PC-3 (cell line): ENCODE measurements around the gene NEK4. TPM values are rescaled to one million over a fixed set of nuclear protein-coding genes. Genes with fewer than 3 reads are reported as not detected.

ENCODE experiments used
- ATAC-seq: fragments of 200-7000 bp; cut with Tn5 transposase; 2 replicates; pipeline ENCODE4 v1.9.1; 2020; ENCODE audit warnings: mild to moderate bottlenecking, moderate library complexity
- BruUV-seq: library from RNA; stranded (reverse); fragments of 400-500 nt; replicated peaks from 2 replicates; lab custom pipeline; 2021; lab: Mats Ljungman, UMichigan
- CTCF ChIA-PET: fragments of 300-600 bp; sonication (Branson Sonifier 250); formaldehyde crosslinking; loops from one replicate; lab custom pipeline; 2022; ENCODE audit warnings: antibody characterized with exemption; lab: Charles Lee
- POLR2A ChIA-PET: fragments of 300-600 bp; sonication (Branson Sonifier 250); formaldehyde crosslinking; loops from one replicate; lab custom pipeline; 2022; ENCODE audit warnings: antibody characterized with exemption; ENCODE audit not compliant: unreplicated experiment; lab: Charles Lee
- DNase-seq: peaks from one replicate; pipeline ENCODE4 v3.0.0-alpha.2; 2015
- H2AFZ ChIP-seq: fragments of 300-600 bp; sonication (generic); 2 replicates; pipeline ENCODE4 v1.6.0; 2016; ENCODE audit warnings: antibody characterized with exemption, low read length
- H3F3A ChIP-seq: fragments of 300-600 bp; sonication (generic); one replicate; pipeline ENCODE4 v1.6.0; 2017; ENCODE audit warnings: antibody characterized with exemption, low read length, control low read depth, mild to moderate bottlenecking; ENCODE audit not compliant: unreplicated experiment
- H3K27ac ChIP-seq: fragments of 300-600 bp; sonication (generic); 2 replicates; pipeline ENCODE4 v1.5.1; 2016; ENCODE audit warnings: mild to moderate bottlenecking, low read length
- H3K27me3 ChIP-seq: fragments of 300-600 bp; sonication (generic); 2 replicates; pipeline ENCODE4 v1.6.1; 2016; ENCODE audit warnings: low read length, mixed read lengths
- H3K36me3 ChIP-seq: fragments of 300-600 bp; sonication (generic); 2 replicates; pipeline ENCODE4 v1.6.1; 2016; ENCODE audit warnings: low read depth, mixed run types, low read length, mixed read lengths
- H3K4me1 ChIP-seq: fragments of 300-600 bp; sonication (generic); 2 replicates; pipeline ENCODE4 v1.5.1; 2016; ENCODE audit warnings: low read length; ENCODE audit not compliant: insufficient read depth
- H3K4me2 ChIP-seq: fragments of 300-600 bp; sonication (generic); 2 replicates; pipeline ENCODE4 v1.6.0; 2016; ENCODE audit warnings: low read length
- H3K4me3 ChIP-seq: fragments of 300-600 bp; sonication (generic); 2 replicates; pipeline ENCODE4 v1.5.1; 2016; ENCODE audit warnings: mild to moderate bottlenecking, low read length, mixed read lengths
- H3K79me2 ChIP-seq: fragments of 300-600 bp; sonication (generic); 2 replicates; pipeline ENCODE4 v1.6.1; 2017; ENCODE audit warnings: low read length, mixed read lengths
- H3K9ac ChIP-seq: fragments of 300-600 bp; sonication (generic); 2 replicates; pipeline ENCODE4 v1.6.0; 2016; ENCODE audit warnings: mild to moderate bottlenecking, low read length
- H3K9me2 ChIP-seq: fragments of 300-600 bp; sonication (generic); replicated peaks from 2 replicates; pipeline ENCODE4 v1.6.1; 2016; ENCODE audit warnings: mixed run types, low read length, mixed read lengths
- H3K9me3 ChIP-seq: fragments of 300-600 bp; sonication (generic); 2 replicates; pipeline ENCODE4 v1.6.1; 2016; ENCODE audit warnings: low read length, mixed read lengths
- H4K20me1 ChIP-seq: fragments of 300-600 bp; sonication (generic); 2 replicates; pipeline ENCODE4 v1.6.1; 2016; ENCODE audit warnings: low read length, mixed read lengths
- CTCF ChIP-seq: fragments of 300-600 bp; sonication (generic); conservative IDR thresholded peaks from 2 replicates; pipeline ENCODE4 v1.5.1; 2017; ENCODE audit warnings: antibody characterized with exemption, low read depth, mild to moderate bottlenecking, low read length
- EZH2 ChIP-seq: fragments of 300-600 bp; sonication (generic); IDR thresholded peaks from one replicate; pipeline ENCODE4 v1.6.1; 2017; ENCODE audit warnings: antibody characterized with exemption, mild to moderate bottlenecking, low read length; ENCODE audit not compliant: unreplicated experiment
- EZH2phosphoT487 ChIP-seq: fragments of 300-600 bp; sonication (generic); IDR thresholded peaks from 2 replicates; pipeline ENCODE4 v1.6.1; 2018; ENCODE audit warnings: mild to moderate bottlenecking, antibody characterized with exemption, low read length, borderline replicate concordance
- intact Hi-C: fragments of 100-400 bp; cut with micrococcal nuclease; formaldehyde crosslinking; loops from 2 replicates; pipeline ENCODE4 v1.9.0; 2023
- total RNA-seq: library from RNA; depleted of rRNA; stranded (reverse); fragments of >200 nt; gene quantifications from 2 replicates; pipeline ENCODE4 v1.2.3, GENCODE V29; 2014

Gene NEK4
- total RNA-seq, 1 experiment from 2014 or later = 33.6 TPM

GRCh38 chr3:52816199-52816598, 45.5 kb upstream of the NEK4 start:
- H3K27me3 ChIP-seq = no peaks in the 10 kb centered on the region
- no peak overlapping the region for H3K9ac ChIP-seq
- H3K27ac ChIP-seq = no peak overlapping the region
- H3K79me2 ChIP-seq = no peaks in the 10 kb centered on the region
- H3F3A ChIP-seq = no peaks in the 10 kb centered on the region
- no peaks in the 10 kb centered on the region for H3K9me2 ChIP-seq
- TF ChIP-seq EZH2 = no peak
- no peak for TF ChIP-seq CTCF
- no peak for TF ChIP-seq EZH2phosphoT487
- no peaks in the 10 kb centered on the region for H4K20me1 ChIP-seq
- ChIA-PET POLR2A (no interaction called here), CTCF (no interaction called here)
- H3K4me2 ChIP-seq = no peak overlapping the region
- no peak overlapping the region for H3K4me3 ChIP-seq
- H3K36me3 ChIP-seq = no peaks in the 10 kb centered on the region
- no peak overlapping the region for H2AFZ ChIP-seq
- DNase-seq = no peak
- no TSS peak for BruUV-seq
- intact Hi-C loops = no loop called here
- H3K9me3 ChIP-seq = no peaks in the 10 kb centered on the region
- no peaks in the 10 kb centered on the region for H3K4me1 ChIP-seq
- no peak for ATAC-seq

- ATAC-seq = no peak
- no peaks in the 10 kb centered on the region for H3K9me2 ChIP-seq
- DNase-seq = no peak
- H4K20me1 ChIP-seq = no peaks in the 10 kb centered on the region
- no peaks in the 10 kb centered on the region for H3K27me3 ChIP-seq
- no peak overlapping the region for H3K9ac ChIP-seq
- CTCF ChIA-PET = no interaction called here
- no peak overlapping the region for H3K27ac ChIP-seq
- H3K4me2 ChIP-seq = no peak overlapping the region
- no peaks in the 10 kb centered on the region for H3K4me1 ChIP-seq
- TF ChIP-seq EZH2phosphoT487 = no peak
- no peak overlapping the region for H2AFZ ChIP-seq
- no peaks in the 10 kb centered on the region for H3F3A ChIP-seq
- H3K79me2 ChIP-seq = no peaks in the 10 kb centered on the region
- POLR2A ChIA-PET = no interaction called here
- no TSS peak for BruUV-seq
- intact Hi-C loops = no loop called here
- H3K4me3 ChIP-seq = no peak overlapping the region
- no peaks in the 10 kb centered on the region for H3K36me3 ChIP-seq
- no peaks in the 10 kb centered on the region for H3K9me3 ChIP-seq
Measured at GRCh38 chr3:52813810-52814209, 43.1 kb upstream of the NEK4 start.

- no TSS peak for BruUV-seq
- CTCF ChIA-PET = interaction anchor here (0.6 kb wide), 1 partner anchor 15 kb away, joined by 3 read pairs; no protein-coding TSS in a partner anchor
- no peaks in the 10 kb centered on the region for H4K20me1 ChIP-seq
- no peak overlapping the region for H3K4me3 ChIP-seq
- no peak overlapping the region for H3K27ac ChIP-seq
- H3K79me2 ChIP-seq = no peaks in the 10 kb centered on the region
- no peak overlapping the region for H2AFZ ChIP-seq
- H3K9me3 ChIP-seq = no peaks in the 10 kb centered on the region
- POLR2A ChIA-PET = interaction anchor here (0.7 kb wide), 1 partner anchor 135 kb away, joined by 4 read pairs; no protein-coding TSS in a partner anchor
- H3K27me3 ChIP-seq = no peaks in the 10 kb centered on the region
- intact Hi-C loops = no loop called here
- no peak overlapping the region for H3K9ac ChIP-seq
- no peaks in the 10 kb centered on the region for H3F3A ChIP-seq
- ATAC-seq (no peak), DNase-seq (no peak)
- no peak overlapping the region for H3K4me2 ChIP-seq
- no peaks in the 10 kb centered on the region for H3K4me1 ChIP-seq
- no peak for TF ChIP-seq EZH2phosphoT487
- TF ChIP-seq EZH2 = no peak
- no peak for TF ChIP-seq CTCF
- no peaks in the 10 kb centered on the region for H3K36me3 ChIP-seq
- no peaks in the 10 kb centered on the region for H3K9me2 ChIP-seq
Measured at GRCh38 chr3:52811452-52812011, 40.8 kb upstream of the NEK4 start.
